ENCODE results near the gene IL1RAPL2.
"Not testable (repeated sequence)": the region's sequence is repeated elsewhere in the genome, so short reads cannot be mapped to it uniquely, and the experiment has no call there.

The IL1RAPL2 gene

DNA sequence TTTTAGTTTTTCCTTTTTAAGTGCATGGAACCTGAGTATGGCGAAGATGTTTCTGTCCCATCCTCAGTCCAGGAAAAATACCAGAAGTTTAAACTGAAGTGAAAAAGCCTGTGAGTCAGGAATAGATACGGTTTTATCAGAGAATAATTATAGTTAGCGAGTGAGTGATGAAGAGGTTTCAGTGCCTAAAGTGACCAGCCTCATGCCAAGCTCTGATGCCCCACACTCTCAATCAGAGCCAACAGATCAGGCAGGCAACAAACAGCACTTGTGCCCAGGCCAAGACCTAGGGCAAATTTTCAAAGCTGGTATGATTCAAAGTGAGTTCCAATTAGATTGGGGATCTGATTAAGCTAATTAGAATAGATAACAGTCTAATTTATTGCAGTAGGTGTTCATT, 1043.5 kb downstream of the IL1RAPL2 start:
- DNase-seq (ENCODE audit: low read depth in 2 of 2), result no peak

DNA sequence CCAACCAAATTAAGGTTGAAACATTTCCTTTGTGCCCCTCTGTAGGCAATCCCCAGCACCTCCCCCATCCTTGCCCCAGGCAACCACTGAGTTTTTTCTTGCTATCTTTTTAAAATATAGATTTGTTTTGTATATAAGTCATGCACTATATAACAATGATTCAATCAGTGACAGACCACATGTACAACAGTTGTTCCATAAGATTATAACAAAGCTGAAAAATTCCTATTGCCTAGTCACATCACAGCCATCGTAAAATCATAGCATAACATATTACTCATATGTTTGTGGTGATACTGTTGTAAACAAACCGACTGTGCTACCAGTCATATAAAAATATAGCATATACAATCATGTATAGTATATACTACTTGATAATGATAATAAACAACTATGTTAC, 1044.4 kb downstream of the IL1RAPL2 start:
- DNase-seq (ENCODE audit: low read depth in 2 of 2), result no peak

DNA sequence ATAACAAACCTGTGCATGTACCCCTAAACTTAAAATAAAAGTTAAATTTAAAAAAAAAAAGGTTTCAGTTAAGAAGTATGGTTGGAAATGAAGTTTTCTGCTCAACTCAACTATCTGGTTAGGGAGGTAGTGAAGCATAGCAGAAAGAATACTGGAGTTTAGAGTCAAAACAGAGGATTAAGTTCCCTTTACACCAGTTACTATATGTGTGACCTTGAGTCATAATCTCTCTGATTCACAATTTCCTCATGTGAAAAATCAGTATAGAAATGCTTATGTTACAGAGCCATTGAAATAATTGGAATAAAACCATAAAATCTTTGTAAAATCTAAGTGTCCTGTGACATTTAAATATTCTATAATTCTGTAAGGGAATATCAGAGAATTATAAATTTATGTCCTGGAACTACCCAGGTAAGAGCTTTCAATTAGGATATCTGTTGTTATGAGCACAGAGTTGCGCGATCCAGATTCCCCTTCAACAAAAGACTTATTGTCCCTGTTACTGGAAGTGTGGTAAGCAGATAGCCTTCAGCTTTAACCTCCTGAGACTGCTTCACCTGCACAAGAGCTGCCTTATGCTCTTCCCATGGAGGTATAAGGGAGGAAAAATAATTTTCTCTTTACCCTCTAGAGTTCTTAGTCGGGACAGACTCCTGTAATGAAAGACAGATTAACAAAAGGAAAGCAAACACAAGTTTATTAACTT, 1052.5 kb downstream of the IL1RAPL2 start:
- no peak for DNase-seq (ENCODE audit: low read depth in 2 of 2)

DNA sequence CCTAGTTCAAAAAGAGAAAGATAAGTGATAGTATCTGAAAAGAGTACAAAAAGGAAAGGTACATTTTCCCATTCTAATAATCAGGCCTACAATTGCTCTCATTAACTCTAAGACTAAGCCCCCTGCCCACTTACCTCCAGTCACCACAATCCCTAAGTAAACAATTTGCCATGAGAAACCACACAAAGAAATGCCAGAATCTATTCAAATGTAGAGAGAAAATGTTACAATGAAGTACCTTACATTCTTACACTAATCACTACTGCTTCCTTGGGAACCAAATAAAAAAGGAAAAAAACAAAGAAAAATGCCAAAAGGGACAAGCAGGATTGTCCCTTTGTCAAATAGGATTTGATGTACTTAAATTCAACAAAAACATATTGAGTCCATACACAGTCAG, 1068.2 kb downstream of the IL1RAPL2 start:
- no peak for DNase-seq (ENCODE audit: low read depth in 2 of 2)

DNA sequence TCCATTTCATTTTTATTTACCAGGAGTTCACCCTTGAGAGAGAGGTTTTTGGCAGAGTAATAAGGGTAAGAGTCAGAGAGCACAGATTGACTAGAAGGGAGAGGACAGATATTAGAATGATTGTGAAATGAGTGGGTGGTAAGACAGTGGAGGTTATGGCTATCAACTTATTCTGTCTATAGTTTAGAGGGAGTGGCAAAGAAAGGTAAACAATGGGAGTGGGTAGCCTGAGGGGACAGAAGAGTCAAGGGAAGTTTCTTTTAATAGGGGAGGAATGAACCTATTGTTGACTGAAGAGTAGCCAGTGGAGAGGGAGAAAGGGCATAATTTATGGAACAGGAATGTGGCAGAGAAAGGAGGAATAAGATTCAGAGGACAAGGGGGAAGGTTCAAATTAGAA, 1069.8 kb downstream of the IL1RAPL2 start:
- no peak for DNase-seq (ENCODE audit: low read depth in 2 of 2)

DNA sequence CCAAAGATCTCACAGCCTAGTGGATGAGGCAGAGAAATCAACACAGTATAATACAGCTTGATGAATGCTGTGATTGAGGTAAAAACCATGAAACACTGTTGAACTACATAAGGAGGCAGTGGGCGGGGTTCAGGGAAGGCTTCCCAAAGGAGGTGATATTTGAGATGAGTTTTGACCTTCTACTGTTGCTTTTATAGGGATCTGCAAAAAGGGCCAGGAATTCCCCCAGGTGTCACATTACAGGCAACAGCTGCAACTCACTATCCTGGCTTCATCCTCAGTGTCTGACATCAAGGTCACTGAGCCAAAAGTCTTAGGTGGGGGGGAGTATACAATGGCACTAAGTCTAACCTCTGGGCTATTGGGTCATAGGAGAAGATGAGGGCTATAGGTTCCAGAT, 1070.7 kb downstream of the IL1RAPL2 start:
- DNase-seq (ENCODE audit: low read depth in 2 of 2), result no peak

DNA sequence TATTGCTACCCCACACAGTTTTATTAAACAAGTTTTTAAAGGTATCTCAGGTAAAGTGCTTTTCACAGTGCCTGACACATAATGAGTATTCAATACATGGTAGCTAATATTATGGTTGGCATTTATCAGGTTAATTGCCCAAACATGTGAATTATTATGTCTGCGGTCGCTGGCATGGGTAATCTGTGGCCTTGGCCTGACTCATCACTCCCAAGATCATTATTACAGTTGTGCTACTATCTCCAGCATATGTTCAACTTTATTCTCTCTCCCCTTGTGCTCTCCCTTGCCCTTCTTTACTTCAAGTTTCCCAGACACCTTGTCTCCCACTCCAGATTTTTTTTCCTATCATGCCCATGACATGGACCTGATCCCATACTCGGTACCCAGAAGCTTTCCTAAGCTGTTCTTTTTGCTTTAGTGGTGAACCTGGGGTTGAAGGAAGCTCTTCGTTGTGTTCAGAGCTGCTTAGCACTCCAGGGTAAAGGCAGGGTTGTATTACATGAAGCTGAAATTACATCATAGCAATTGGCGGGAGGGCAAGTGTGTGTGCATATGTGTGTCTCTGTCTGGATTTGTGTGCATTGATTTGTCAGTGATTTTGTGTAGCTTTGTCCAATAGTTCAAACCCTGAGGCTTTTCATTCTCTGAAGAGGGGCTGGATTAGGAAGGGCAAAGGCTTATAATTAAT, 1079.8 kb downstream of the IL1RAPL2 start:
- no peak for DNase-seq (ENCODE audit: low read depth in 2 of 2)

DNA sequence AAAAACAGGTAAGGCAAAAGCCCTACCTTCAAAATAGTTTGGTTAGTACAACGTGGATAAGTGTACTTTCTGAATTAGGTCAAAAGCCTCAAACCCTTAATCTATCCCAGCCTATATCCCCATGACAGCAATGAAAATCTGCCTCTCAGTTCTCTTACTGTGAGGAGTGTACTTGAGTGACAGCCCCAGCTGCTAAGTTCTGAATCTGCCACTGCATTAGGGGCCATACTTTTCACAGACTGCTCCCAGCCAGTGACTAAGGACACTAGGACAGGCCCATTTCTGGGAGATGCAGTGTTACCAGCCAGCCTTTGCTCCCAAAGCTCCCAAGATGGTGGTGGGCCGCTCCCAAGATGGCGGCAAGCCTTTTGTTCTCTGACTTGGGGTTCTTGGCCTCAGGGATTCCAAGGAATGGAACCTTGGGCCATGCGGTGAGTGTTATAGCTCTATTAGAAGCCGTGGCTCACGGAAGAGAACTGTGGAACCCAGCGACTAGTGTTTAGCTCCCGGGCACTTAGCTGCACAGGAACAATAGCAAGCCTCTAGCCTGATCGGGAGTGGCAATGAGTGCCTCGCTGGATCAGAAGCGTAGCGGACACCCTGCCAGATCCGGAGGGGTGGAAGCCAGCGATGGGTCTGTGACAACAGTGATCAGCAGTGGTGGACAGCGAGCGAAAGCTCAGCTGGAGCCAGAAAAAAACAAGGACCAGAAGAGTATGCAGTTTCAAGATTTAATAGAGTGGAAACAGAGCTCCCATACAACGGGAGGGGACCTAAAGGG, 1080.8 kb downstream of the IL1RAPL2 start:
- no peak for DNase-seq (ENCODE audit: low read depth in 2 of 2)

DNA sequence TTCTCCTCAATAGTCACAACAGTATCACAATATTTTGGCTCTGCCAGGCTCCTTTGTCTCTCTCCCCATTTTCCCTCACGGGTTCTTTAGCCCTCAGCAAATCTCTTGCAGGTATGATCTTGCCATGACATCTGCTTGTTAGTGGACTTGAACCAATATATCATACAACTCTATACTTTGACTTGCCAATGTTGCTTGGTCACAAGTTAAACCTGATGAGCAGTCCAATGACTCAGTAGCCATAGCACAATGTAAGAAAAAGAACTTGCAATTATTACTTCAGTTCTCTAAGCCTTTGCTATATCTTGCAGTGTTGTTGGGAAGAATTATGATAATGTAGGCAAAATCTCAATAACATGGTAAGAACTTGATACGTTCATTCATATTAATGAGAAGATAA, 1081.8 kb downstream of the IL1RAPL2 start:
- no peak for DNase-seq (ENCODE audit: low read depth in 2 of 2)

DNA sequence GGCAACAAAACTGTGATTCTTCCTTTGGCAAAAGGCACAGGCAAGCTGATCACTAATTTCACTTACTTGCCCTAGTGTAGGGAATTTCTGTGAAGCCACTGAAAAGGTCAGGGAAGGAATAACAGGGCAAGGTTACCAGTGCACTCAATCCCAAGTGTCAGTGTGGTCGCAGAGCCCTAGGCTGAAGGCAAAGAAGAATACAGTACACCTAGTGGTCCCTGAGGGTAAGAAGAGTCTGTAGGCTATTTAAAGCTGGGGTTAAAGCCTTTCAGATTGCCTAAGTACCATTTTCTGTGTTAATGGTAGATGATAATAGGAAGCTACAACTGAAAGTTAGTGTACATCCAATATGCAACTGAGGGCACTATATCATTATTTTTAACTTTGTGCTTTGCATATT, 1082.7 kb downstream of the IL1RAPL2 start:
- no peak for DNase-seq (ENCODE audit: low read depth in 2 of 2)

DNA sequence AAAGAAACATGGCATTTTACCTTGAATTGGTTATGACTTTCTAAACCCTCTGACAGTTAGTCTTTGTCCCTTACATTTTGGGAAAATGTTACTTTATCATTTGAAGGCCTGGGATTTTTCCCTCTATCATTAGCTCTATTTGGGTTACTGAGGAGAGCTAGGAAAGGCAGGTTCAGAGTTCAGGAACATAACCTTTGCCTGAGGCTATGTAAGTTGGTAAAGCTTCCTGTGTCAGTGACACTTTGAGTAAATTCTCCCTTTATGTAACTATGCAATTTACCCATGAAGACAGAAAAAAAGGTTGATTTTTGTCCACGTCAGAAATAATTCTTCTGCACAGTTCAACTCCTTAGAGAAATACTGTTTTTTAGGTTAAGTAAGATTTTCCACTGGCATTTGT, 1084.6 kb downstream of the IL1RAPL2 start:
- DNase-seq (ENCODE audit: low read depth in 2 of 2), result no peak

DNA sequence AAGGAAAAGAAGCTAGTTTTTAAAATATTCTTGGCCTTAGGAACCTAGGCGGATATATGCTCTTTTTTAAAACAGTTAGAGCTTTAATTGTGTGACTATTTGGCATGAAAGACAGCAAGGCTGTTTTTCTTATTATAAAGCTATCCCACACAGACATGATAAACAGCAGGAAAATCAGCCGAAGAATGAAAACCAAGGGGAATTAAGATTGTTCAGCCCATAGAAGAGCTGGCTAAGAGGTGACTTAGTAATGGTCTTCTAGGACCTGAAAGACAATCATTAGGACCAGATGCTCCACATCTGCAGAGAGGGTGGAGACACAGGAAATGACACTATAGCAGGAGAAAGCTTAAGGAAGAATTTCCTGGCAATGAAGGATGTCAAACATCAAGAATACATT, 1085.0 kb downstream of the IL1RAPL2 start:
- no peak for DNase-seq (ENCODE audit: low read depth in 2 of 2)

DNA sequence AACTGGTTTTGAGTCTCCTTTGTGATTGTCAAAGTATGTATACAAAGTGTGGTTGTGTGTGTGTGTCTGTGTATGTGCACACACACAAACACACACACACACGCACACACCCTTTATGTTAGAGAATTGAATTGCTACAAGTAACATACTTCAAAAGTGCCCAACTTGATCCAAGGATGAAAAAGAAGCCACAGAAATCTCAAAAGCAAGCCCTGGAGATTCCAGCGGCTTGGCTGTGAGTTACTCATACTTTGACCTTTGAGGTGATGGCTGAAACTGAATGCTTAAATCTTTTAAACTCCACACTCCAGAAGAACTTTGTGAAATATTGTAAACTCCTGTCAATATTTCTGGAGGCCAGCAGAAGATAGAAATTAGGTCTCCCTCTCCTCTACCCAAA, 1087.9 kb downstream of the IL1RAPL2 start:
- DNase-seq (ENCODE audit: low read depth in 2 of 2), result no peak

DNA sequence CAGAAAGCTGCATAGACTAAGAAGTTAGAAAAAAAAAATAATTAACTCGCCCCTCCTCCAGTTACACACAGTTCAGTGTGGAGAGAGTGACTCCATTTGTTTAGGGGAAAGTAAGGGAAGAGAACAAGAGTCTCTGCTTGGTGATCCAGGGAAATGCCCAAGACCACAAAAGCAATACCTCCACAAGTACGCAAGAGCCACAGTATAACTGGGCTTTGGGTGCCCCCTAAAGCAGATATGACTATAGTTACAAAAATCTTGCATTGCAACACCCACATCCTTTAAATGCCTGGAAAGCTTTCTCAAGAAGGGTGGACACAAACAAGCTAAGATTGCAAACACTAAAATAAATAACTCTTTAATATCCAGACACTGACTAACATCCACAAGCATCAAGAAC, 1092.1 kb downstream of the IL1RAPL2 start:
- no peak for DNase-seq (ENCODE audit: low read depth in 2 of 2)

DNA sequence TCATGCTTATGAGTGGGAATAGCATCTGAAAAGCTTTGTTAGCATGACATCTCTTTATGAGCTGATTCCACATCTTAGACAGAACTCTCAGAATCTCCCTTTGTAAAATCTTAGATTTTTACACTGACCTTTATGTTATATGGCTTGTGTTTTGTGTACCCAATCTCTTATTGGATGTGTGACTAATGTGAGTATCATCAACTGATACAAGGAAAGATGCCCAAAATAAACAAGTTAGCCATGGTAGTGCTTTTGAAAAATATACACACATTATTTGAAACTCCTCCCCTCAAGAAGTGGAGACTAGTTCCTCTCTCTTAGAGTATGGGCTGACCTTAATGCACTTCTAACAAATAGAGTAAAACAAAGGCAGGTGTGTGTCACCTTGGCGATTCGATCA, 1096.2 kb downstream of the IL1RAPL2 start:
- no peak for DNase-seq (ENCODE audit: low read depth in 2 of 2)

DNA sequence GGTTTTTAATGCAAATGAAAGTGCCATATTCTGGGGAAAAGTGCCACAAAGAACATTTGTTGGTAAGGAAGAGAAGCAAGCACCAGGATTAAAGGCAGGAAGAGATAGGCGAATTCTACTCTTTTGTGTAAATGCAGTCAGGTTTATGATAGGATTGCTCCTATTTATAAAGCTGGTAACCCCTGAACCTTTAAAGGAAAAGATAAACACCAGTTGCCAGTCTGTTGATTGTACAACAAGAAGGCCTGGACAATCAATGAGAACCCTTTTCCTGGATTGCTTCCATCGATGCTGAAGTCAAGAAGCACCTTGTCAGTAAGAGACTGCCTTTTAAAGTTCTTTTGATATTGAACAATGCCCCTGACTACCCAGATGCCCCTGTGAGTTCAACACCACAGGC, 1098.2 kb downstream of the IL1RAPL2 start:
- DNase-seq (ENCODE audit: low read depth in 2 of 2), result no peak

DNA sequence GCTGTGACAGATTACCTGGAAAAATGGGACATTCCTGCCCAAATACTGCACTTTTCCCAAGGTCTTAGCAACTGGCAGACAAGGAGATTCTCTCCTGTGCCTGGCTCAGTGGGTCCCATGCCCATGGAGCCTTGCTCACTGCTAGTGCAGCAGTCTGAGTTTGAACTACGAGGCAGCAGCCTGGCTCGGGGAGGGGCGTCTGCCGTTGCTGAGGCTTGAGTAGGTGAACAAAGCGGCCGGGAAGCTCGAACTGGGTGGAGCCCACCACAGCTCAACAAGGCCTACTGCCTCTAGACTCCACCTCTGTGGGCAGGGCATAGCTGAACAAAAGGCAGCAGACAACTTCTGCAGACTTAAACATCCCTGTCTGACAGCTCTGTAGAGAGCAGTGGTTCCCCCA, 1118.3 kb downstream of the IL1RAPL2 start:
- DNase-seq (ENCODE audit: low read depth in 2 of 2), result not testable (repeated sequence)

DNA sequence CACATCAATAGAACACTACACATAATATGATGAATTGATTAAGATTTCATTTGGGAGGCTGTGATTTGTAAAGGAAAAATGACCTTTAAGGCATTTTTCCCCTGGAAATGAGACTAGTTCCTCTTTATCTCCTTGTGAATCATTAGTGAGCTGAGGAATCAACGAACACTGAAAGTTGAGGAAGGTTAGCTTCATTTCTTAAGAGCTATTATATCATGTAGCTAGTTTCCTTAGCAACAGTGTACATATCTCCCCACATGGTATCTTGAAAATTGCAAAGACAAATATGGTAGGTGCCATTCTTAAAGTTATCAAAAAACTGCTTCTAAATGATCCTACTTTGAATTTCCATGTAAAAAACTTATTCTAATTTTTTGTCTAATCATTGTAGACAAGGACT, 1128.8 kb downstream of the IL1RAPL2 start:
- DNase-seq (ENCODE audit: low read depth in 2 of 2), result no peak

DNA sequence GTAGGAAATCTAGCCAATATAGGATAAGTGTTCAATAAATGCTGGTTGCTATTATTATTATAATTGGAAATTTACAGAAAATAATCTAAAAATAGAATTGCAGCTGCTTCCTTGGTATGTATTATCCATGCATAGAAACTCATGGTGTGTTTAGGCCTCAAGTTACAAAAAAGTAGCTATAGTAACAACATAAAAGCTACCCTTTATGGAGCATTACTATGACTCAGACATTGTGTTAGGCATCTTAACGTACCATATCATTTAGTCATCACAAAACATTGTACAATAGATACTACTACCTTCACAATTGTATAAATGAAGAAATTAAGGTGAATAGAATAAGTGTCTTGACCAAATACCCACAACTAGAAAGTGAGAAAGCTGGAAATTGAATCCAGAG, 1129.5 kb downstream of the IL1RAPL2 start:
- DNase-seq (ENCODE audit: low read depth in 2 of 2), result no peak

DNA sequence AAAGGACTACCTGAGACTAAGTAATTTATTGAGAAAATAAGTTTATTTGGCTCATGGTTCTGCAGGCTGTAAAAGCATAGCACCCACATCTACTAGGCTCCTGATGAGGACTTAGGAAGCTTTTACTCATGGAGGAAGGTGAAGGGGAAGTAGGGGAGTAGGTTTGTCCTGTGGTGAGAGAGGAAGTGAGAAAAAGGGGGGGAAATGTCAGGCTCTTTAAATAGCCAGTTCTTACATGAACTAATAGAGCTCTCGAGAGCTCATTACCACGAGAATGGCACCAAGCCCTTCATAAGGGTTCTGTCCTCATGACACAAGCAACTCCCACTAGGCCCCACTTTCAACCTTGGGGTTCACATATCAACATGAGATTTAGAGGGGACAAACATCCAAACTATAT, 1130.9 kb downstream of the IL1RAPL2 start:
- no peak for DNase-seq (ENCODE audit: low read depth in 2 of 2)

DNA sequence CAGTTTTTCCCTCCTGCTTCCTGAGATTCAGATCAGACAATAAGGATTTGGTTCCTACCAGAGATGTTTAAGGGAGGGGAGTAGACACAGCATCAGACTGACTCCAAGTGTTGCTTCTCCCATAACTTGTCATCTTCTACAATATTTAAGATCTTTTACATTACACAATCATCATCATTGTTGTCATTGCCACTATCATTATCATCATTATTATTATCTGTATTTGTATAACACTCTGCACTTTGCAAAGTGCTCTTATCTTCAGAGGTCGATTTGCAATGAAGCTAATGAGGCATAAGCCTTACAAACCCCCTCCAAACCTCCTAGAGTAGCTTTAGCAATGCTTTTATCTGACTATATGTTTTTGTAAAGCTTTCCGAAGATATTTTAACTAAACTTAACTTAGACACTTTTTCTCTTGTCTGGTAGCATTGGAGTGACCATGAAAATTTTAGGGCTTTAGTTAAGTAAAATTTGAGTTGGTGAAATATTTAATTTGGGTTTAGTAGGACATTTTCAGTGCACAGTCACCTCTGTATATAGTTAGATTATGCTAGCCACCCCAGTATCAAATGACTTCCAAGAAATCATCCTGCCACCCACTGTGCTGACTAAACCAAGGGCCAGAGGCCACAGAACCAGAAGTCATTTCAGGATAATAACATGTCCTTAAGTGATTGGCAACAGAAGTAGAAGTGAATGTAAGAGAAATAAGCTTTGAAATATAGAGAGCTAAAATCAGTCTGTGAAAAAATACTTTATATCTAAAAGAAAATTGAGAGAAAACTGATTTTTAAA, 1132.2 kb downstream of the IL1RAPL2 start:
- no peak for DNase-seq (ENCODE audit: low read depth in 2 of 2)

DNA sequence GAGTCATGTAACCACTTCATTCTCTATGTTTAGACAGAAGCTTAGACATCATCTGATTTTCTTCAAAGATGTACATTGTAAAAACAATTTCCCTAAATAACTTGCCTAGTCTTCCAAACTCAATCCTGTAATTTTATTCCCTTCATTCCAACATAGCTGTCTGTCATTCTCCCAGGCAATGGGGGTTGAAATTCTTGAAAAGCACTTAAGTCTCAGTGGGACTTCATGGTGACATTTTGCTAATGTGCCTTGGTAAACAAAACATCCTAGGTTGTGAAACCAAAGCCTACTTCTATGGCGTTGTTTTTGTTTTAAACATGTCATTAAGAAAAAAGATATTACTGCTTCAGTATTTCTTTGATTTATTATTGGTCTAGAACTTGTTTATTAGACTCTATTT, 1134.3 kb downstream of the IL1RAPL2 start:
- DNase-seq (ENCODE audit: low read depth in 2 of 2), result no peak
